Smooth muscle cell (in vitro differentiated cells): ENCODE results near the gene PLEKHN1. TPM values are rescaled to one million over a fixed set of nuclear protein-coding genes. Genes with fewer than 3 reads are reported as not detected.

Experiments used
- DNase-seq: peaks from one replicate; lab custom pipeline; 2025; ENCODE audit not compliant: unreplicated experiment; lab: John Stamatoyannopoulos, UW
- H2AFZ ChIP-seq: fragments of 200-600 bp; sonication (generic); 2 replicates; pipeline ENCODE4 v1.6.0; 2016; ENCODE audit warnings: antibody characterized with exemption, low read depth, mild to moderate bottlenecking
- H3F3A ChIP-seq: fragments of 200-600 bp; sonication (generic); 2 replicates; pipeline ENCODE4 v1.6.0; 2017; ENCODE audit warnings: antibody characterized with exemption, low read depth
- H3K27ac ChIP-seq: fragments of 200-600 bp; sonication (generic); 2 replicates; pipeline ENCODE4 v1.5.1; 2016; ENCODE audit warnings: low read depth, mild to moderate bottlenecking
- H3K27me3 ChIP-seq: fragments of 200-600 bp; sonication (generic); 2 replicates; pipeline ENCODE4 v1.6.1; 2016; ENCODE audit warnings: low read depth, mild to moderate bottlenecking
- H3K36me3 ChIP-seq: fragments of 200-600 bp; sonication (generic); 2 replicates; pipeline ENCODE4 v1.5.1; 2016; ENCODE audit warnings: low read depth
- H3K4me1 ChIP-seq: fragments of 200-600 bp; sonication (generic); 2 replicates; pipeline ENCODE4 v1.5.1; 2016; ENCODE audit warnings: low read depth
- H3K4me2 ChIP-seq: fragments of 200-600 bp; sonication (generic); 2 replicates; pipeline ENCODE4 v1.6.0; 2016; ENCODE audit warnings: mild to moderate bottlenecking
- H3K4me3 ChIP-seq: fragments of 200-600 bp; sonication (generic); 2 replicates; pipeline ENCODE4 v1.5.1; 2016; ENCODE audit warnings: mild to moderate bottlenecking
- H3K79me2 ChIP-seq: fragments of 200-600 bp; sonication (generic); 2 replicates; pipeline ENCODE4 v1.6.0; 2016; ENCODE audit warnings: low read depth, mild to moderate bottlenecking
- H3K9ac ChIP-seq: fragments of 200-600 bp; sonication (generic); 2 replicates; pipeline ENCODE4 v1.6.0; 2016; ENCODE audit warnings: low read depth
- H3K9me3 ChIP-seq: fragments of 200-600 bp; sonication (generic); replicated peaks from 2 replicates; pipeline ENCODE4 v1.5.1; 2016; ENCODE audit warnings: low read depth
- H4K20me1 ChIP-seq: fragments of 200-600 bp; sonication (generic); 2 replicates; pipeline ENCODE4 v1.6.0; 2016; ENCODE audit warnings: low read depth
- CTCF ChIP-seq: fragments of 200-600 bp; sonication (generic); IDR thresholded peaks from 2 replicates; pipeline ENCODE4 v1.5.1; 2017; ENCODE audit warnings: borderline replicate concordance, mild to moderate bottlenecking, antibody characterized with exemption; ENCODE audit not compliant: insufficient read depth, poor library complexity, severe bottlenecking
- WGBS: methylation state at CpG from one replicate; pipeline ENCODE4 v1.1.7; 2016; ENCODE audit warnings: low lambda C conversion rate; 5-methylcytosine and 5-hydroxymethylcytosine counted together
- polyA plus RNA-seq: library from polyadenylated mRNA; unstranded; fragments of >200 nt; fragmentation: Nextera tagmentation; extraction: Ambion mirVana; gene quantifications from 2 replicates; pipeline ENCODE4 v1.2.1, GENCODE V29; 2016
- total RNA-seq: library from RNA; depleted of rRNA; stranded (reverse); fragments of >200 nt; gene quantifications from 2 replicates; pipeline ENCODE4 v1.2.3, GENCODE V29; 2014

The PLEKHN1 gene
- total and polyA plus RNA-seq, 2 experiments from 2014 or later, result 2.6 to 5.2 TPM

- Histone ChIP-seq H2AFZ (no peak overlapping the region), H3K9me3 (no peaks in the 10 kb centered on the region), H3K9ac (no peak overlapping the region), H3K4me2 (peak overlapping the region; percentile 58), H4K20me1 (peaks cover 18% of the 10 kb centered on the region), H3F3A (peaks cover 6% of the 10 kb centered on the region), H3K36me3 (no peaks in the 10 kb centered on the region), H3K4me1 (peaks cover 19% of the 10 kb centered on the region), H3K27ac (no peak overlapping the region), H3K79me2 (no peaks in the 10 kb centered on the region), H3K27me3 (no peaks in the 10 kb centered on the region), H3K4me3 (no peak overlapping the region)
- TF ChIP-seq CTCF, result no peak
- no peak for DNase-seq
- 26% methylated on average over 35 of the region's 37 CpGs for WGBS
Measured at GRCh38 chr1:934991-935750, 31.1 kb upstream of the PLEKHN1 start.

- TF ChIP-seq CTCF, result no peak
- peak; percentile 15 for DNase-seq
- Histone ChIP-seq H3K4me3 (no peak overlapping the region), H3K27me3 (no peaks in the 10 kb centered on the region), H3K9ac (no peak overlapping the region), H3F3A (peaks cover 6% of the 10 kb centered on the region), H3K27ac (no peak overlapping the region), H2AFZ (no peak overlapping the region), H4K20me1 (peaks cover 18% of the 10 kb centered on the region), H3K79me2 (no peaks in the 10 kb centered on the region), H3K4me1 (peaks cover 25% of the 10 kb centered on the region), H3K36me3 (no peaks in the 10 kb centered on the region), H3K9me3 (no peaks in the 10 kb centered on the region), H3K4me2 (peak overlapping the region; percentile 58)
- WGBS, result 12% methylated on average over 25 of the region's 30 CpGs
Measured at GRCh38 chr1:935751-936231, 30.5 kb upstream of the PLEKHN1 start.

DNA sequence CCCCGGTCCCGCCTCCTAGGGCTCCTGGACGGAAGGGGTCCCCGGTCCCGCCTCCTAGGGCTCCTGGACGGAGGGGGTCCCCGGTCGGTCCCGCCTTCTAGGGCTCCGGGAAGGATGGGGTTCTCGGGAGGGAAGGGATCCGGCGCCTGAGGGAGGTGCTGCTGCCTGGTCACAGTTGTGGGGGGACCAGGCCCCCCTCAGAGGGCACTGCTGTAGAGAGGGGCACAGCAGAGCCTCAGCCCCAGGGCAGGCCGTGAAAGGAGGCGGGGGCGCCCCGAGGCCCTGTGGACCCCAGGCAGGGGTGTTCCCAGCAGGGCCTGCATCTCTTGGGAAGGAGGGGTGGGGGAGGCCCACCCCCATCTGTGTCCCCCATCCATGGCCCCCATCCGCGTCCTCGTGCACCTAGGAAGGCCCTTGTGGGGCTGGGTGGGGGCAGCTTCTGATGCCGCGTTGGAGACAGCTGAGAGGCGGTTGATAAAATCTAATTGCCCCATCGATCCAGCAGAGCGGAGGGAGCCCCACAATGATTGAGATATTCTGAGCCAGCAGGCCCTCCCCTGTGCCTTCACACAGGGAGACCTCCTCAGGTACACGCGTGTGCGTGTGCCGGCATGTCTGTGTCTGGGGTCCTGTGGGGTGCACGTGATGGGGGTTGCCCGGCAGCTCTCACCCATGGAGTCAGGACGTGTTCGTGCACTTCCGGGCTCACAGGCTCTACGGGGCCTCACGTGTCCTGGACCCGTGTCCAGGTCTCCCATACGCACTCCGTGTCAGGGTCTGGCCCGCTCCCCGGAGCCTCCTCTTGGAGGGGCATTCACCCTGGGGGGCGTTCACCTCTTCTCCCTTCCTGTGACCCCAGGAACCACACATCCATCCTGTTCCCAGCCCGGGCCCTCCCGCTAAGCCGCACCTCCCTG is 29.7 kb upstream of the PLEKHN1 start:
- Histone ChIP-seq H3K27me3 (no peaks in the 10 kb centered on the region), H3K27ac (no peak overlapping the region), H3K4me3 (no peak overlapping the region), H3K36me3 (no peaks in the 10 kb centered on the region), H4K20me1 (peaks cover 16% of the 10 kb centered on the region), H3K79me2 (no peaks in the 10 kb centered on the region), H3K9ac (no peak overlapping the region), H3K4me2 (peak overlapping the region; percentile 58), H3F3A (peaks cover 6% of the 10 kb centered on the region), H2AFZ (no peak overlapping the region), H3K9me3 (no peaks in the 10 kb centered on the region), H3K4me1 (peaks cover 32% of the 10 kb centered on the region)
- WGBS, result 90% methylated on average over 35 of the region's 45 CpGs
- DNase-seq, result no peak
- no peak for TF ChIP-seq CTCF
